SKM-1 treated with dmso at 0.1 percent for 144 hours (cell line): ENCODE results near the gene ASIC4.

Experiments used
- DNase-seq: peaks from one replicate; lab custom pipeline; 2025; ENCODE audit not compliant: unreplicated experiment; lab: John Stamatoyannopoulos, UW

ASIC4 gene

DNA sequence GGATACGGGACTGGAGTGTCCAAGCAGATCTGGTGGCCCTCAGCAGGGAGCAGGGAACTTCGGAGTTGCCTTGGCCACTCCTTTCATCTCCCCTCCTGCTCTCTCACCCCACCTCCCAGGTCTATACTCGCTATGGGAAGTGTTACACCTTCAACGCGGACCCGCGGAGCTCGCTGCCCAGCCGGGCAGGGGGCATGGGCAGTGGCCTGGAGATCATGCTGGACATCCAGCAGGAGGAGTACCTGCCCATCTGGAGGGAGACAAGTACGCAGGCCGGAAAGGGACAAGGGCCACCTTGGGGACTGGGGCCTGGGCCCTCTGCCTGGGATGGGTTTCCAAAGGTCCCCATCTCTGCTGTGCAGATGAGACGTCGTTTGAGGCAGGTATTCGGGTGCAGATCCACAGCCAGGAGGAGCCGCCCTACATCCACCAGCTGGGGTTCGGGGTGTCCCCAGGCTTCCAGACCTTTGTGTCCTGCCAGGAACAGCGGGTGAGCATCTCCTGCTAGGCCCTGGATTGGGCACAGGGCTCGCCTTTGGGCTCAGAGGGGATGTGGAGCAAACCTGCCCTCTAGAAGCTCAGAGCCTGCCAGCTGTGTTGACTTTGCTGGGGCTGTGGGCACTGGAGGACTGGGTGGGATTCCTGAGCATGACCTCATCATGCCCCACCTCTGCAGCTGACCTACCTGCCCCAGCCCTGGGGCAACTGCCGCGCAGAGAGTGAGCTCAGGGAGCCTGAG lies 17.5 kb downstream of the ASIC4 start:
- DNase-seq = no peak

DNA sequence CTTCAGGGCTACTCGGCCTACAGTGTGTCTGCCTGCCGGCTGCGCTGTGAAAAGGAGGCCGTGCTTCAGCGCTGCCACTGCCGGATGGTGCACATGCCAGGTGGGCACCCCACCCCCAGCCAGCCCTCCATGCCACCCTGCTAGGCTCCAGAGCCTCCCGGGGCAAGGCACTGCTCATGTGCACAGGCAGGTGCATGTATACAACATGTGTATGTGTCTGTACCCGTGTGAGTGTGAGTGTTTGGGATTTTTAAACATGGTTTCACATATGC lies 18.0 kb downstream of the ASIC4 start:
- DNase-seq = no peak

DNA sequence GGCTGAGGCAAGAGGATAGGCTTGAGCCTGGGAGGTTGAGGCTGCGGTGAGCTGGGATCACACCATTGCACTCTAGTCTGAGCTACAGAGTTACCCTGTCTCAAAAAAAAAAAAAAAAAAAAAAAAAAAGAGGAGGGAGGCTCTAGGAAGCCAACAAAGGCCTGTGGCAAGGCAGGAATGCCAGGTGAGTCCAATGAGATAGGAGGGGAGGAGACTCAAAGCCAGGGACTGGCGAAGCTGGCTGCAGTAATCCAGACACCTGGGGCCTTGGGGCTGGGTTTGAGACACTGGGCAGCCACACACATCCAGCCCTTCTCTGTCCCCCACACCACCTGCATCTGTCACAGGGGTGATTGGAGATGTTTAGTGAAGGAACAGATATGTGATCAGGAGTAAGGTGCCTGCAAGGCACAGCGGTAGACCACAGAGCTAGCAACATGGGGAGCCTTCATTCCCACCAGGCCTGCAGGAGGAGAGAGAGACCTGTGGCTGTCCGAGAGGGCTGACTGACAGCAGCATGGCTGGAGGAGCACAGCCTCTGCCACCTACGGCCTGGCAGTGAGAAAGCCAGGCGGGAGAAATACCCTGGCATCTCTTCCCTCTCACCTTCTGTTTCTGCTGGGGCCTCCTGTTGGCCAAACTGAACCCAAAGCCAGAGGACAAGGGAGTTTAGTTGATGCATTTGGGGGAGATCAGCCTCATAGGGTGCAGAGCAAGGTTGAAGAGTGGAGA lies 19.8 kb downstream of the ASIC4 start:
- no peak for DNase-seq

DNA sequence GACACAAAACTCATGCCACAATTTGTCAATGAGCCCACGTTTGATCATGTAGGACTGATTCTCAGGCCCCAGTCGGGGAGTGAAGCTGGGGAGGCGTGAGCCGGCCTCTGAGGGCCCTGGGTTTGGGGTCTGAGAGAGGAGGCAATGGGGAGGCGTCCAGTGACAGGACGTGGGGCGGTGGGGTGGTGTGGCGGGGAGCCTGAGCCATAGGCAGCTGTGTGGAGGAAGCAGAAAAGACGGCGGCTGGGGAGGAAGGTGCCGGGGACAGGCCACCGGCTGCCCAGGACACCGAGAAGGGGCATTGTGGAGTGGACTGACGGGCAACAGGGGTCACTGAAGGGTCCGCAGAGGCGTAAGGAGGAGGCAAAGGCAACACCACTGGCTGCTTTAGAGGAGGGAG lies 22.1 kb downstream of the ASIC4 start:
- DNase-seq = no peak

DNA sequence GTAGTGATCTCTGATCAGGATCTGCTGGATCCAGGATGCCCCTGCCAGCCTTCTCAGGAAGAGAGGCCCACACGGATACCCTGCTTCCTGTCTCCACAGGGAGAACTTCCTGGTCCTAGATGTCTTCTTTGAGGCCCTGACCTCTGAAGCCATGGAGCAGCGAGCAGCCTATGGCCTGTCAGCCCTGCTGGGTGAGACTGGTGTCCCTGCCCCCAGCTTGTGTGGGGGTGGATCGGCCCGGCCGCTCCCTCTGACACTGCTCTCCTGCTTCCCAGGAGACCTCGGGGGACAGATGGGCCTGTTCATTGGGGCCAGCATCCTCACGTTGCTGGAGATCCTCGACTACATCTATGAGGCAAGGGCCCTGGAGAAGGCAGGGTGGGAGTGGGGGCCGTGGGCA lies 22.7 kb downstream of the ASIC4 start:
- no peak for DNase-seq

DNA sequence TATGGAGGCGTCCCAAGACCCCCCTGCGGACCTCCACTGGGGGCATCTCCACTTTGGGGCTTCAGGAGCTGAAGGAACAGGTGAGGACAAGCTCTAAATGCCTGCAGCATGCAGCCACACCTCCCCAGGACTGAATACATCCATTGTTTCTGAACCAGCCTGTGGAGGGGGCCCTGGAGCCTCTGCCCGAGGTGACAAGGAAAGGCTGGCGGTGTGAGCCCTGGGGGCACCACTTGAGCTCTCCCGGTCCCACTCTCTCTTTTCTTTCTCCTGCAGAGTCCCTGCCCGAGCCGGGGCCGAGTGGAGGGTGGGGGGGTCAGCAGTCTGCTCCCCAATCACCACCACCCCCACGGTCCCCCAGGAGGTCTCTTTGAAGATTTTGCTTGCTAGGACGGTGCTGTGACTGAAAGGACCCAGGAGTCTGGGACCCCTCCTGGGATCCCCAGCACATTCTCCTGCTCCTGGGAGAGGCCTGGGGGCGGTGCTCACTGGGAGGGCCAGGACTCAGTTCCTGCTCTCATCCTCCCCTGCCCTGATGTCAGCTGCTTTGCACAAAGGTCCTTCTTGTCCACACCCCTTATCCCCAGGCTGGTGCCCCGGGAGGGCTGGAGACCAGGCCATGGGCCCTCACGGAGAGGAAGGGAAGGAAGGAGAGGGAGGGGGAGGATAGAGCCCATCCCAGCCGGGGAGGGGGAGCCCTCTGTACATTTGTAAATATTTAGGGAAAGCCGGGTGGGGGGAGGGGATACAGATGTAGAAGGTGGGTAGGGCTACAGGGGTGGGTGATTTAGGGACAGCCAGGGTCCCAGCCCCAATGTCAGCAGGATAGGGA lies 23.6 kb downstream of the ASIC4 start:
- no peak for DNase-seq

DNA sequence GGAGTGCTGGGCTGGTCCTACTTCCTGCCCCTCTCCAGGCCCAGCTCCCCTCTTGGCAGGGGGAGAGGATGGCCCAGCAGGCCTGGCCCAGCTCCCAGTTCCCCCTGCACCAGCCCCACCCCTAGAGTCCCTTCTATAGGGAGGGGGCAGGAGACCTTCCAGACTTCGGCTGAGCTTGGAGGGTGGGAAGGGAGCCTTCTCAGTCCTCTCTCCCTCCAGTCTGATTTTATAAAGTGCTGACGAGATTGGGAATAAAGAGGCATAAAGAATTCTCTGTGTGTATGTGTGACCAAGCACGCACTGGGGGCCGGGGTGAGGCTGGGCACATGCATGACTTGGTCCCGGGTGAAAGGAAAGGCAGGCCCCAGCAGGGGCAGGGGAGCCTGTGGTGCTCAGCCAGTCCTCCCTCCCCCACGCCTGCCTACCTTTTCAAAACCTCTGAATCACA lies 24.2 kb downstream of the ASIC4 start:
- DNase-seq = no peak

DNA sequence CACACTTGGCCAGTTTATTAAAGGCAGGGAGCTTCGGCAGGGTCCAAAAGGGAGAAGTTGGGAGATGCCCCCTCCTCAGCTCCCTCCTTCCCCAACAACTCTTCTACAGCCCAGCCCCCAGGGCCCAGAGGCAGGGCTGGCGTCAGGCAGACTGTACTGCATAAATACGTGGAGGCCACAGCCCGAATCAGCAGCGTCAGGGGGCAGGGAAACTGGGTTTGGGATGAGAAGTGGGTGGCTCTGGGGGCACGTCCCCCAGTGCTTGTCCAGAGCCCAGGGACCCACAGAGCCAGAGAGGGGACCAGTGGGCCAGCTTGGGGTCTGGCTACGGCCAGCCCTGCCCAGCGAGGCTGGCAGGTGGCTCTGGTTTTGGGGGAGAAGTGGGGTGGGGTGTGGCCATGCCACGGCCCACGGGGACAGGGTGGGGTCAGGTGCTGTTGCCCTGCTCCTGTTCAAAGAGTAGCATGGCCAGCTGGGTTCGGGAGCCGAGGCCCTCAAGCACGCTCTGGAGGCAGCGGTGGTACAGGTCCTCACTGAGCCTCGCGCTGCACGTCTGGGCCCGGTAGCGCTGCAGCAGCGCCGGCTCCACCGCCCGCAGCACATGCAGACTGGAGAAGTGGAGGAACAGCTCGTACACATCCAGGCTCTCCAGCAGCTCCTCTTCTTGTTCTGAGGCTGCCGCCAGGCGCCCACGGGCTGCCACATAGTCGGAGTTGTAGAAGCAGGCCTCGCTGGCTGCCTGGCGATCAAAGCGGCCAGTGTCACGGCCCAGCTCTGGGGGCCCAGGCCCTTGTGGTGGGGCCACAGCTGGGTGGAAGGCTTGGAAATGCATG lies 24.9 kb downstream of the ASIC4 start:
- no peak for DNase-seq

DNA sequence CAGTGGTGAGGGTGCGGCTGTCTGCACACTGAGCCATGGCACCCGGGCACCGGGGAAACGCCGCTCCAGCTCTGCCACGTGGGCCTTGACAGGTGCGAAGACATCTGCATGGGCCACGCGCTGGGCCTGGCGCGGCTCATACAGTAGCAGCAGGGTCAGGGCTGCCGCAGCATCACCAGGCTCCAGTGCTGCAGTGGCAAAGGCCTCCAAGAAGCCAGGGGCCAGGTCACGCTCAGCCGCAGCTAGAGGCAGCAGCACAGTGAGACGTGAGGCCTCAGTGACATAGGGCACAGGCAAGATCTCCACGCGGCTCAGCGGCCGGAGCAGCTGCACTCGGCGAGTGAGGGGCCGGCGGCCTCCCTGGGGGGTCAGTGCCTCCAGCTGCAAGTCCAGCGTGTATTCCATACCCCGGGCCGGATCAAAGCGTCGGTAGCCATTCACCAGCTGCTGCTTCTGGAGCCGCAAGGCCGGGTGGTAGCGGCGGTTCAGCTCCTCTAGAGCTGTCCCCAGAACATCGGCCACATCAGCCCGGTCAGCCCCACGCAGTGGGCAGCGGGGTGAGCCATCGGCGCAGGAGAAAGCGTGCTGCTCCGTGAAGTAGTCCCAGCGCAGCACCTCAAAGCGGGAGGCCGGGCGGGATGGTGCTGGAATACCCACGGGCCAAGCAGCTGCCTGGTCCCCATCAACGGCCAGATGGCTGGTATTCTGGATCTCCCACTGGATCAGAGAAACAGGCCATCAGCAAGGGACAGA lies 25.8 kb downstream of the ASIC4 start:
- no peak for DNase-seq

DNA sequence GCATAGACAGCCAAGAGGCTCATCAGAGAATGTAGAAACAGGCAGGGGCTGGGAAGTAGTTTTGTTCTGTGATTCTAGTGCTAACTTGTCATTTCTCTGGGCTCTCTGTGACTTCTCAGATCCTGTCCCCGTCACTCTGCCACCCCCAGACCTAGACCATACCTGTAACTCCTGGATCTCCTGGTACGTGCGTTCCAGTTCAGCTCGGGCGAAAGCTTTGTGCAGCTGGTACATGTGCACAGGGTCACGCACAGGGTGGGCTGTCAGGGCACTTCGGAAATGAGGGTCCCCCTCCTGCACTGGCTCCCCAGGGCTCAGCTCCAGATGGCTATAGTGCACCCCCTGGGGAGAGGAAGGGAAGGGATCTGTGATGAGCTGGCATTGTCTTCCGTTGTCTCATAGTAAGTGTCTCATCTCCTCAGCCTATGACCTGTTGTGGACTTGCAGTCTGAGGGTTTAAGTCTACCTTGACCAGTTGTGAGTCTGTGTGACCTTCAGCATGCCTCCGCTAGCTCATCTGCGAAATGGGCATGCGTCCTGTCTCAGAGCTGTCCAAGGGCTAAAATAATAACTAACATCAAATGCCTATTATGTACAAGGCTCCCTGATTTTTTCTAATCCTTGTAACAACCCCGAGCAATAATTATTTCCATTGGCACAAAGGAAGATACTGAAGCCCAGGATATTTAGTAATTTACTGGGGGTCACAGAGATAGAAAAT lies 26.7 kb downstream of the ASIC4 start:
- no peak for DNase-seq

DNA sequence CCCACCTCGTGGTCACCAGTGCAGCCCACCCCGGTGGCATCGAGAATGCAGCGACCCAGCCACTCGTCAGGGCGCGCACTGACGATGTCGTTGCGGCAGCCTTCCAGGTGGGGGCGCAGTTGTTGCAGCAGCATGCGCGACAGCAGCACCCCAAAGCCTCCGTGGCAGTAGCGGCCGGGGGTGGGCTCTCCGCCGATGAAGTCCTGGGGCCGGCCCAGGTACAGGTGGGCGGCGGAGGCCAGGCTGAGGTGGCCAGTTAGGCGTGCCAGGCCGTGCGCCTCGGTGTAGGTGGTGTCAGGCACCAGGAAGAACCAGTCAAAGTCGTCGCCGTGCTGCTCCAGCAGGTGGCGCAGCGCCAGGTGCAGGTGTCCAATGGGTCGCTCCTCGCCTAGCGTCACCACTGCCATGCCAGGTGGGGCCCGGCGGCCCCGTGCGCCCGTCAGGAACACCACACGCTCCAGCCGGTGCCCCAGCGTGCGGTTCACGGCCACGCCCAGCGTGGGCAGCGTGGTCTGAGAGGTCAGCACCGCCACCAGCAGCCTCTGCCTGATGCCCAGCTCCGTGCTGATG lies 27.4 kb downstream of the ASIC4 start:
- peak; percentile 36 for DNase-seq

DNA sequence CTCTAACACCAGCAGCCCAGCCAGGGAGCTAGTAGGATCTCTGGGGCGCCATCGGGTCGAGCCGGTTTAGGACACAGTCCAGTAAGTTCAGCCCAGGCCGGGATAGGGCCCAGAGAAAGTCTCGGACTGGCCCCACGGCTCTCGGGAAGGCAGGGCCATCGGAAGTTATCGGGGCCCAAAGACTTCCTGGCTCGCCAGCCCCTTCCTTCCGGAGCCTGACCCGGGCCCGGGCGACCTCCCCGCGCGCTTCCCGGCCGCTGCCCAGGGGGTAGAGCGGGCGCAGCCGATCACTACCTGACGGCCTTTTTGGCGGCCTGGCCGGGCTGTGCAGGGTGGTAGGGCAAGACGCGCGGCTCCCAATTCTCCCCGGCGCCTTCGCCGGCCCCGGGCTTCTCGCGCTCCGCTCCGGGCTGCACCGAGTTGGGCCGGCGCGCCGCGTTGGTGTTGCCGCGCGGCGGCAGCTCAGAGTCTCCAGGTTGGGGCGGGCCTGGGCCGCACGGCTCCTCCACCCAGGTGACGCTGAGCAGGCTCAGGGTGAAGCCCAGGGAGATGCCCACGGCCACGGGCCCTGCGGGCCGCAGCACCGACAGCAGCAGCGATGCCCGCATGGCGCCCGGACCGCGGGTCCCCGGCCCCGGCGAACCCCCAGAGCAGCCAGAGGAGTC lies 28.8 kb downstream of the ASIC4 start:
- no peak for DNase-seq

DNA sequence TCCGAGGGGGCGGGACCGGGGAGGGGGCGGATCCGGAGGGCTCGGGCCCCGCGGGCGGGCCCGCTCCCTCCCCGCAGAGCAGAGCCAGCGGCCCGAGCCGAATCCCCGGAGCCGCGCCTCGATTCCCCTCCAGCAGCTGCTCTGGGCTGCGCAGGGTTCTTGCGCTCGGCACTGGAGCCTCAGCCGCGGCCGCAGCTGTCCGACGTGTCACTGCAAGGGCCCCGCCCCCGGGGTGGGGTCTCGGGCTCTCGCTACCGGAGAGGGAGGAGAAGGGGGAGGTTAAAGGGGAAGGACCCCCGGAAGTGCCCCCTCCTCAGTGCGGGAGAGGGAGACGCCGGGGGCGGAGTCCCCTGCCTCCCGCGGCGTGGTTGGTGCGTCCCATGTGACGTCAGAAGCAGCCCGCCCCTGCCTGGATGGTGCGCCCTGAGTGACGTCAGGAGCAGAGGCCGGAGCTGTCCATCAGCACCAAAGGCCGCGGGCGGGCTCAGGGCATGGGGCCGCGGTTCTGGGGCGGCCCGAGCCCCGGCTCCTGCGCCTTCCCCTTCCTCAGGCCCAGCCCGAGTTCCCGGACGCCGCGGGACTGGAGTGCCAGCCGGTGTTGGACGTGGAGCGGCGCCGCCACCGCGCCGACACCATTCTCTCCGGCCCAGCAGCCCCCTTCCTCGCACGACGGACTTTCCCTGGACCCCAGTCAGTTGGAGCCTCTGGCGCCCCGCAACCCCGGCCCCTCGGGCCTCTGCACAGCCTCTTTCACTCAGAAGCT lies 29.5 kb downstream of the ASIC4 start, which contains the start of the genes CHPF and TMEM198:
Gene CHPF (minus strand): TSS at position 214 of the 763 bp plus-strand sequence. CDS start 271 bp downstream, outside the sequence.
Gene TMEM198 (plus strand): TSS at position 433 of the 763 bp plus-strand sequence. CDS start 700 bp downstream, outside the sequence.
- peak; percentile 92 for DNase-seq

DNA sequence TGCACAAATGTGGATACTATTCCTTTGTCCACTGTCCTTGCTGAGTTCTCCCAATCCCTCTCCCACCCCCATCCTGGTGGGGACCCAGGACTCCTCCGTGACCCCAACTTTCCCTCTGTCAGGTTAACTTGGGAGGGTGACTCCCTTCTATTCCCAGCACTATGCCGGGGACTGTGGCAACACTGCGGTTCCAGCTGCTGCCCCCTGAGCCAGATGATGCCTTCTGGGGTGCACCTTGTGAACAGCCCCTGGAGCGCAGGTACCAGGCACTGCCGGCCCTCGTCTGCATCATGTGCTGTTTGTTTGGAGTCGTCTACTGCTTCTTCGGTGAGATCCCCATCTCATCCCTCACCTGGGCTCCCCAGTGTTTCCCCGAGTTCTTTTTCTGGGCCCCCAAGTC lies 30.3 kb downstream of the ASIC4 start:
- DNase-seq = no peak

DNA sequence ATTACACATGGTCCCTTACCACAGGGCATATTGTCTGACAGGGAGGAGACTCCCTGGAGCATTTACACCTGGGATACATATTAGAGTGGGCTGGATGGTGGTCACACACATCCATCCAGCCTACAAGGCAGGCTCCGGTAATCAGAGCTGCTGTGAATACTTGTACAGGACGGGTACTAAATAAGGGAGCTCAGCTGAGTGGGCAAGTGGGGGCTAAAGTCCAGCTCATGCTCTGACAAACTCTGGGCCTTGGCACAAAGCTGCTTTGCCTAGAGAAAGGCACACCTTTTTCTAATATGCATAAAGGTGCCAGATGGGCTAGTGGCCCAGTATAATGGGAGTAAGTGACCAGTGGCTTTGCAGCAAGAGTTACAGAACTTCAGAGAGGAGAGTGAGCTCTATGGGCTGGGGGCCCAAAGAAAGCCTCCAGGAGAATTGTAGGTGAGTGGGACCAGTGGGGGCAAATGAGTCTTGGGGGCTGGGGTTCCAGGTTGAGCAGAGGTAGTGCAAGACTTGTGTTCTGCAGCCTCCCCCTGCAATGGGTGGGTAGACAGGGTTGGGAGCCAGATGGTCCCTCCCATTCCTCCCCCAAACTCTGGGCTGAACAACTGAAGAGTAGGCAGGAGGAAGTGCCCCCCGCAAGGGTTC lies 31.1 kb downstream of the ASIC4 start:
- no peak for DNase-seq

DNA sequence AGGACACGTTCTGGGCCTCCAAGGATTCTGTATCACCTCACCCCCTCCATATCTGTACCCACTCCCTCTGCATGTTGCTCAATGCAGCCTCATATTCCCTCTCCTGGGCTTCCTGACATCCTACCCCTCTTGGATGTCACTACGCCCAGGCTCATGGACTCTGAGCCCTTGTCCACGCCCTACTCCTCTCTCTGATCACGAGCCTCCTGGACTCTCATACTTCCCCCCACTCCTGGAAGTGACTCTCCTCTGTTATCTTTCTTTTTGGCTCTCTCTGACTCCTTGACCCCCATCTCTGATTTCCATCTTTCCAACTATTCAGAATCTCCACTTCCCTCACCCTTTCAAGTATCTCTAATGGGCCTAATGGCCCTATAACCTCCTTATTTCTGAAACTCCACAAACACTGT lies 31.7 kb downstream of the ASIC4 start:
- DNase-seq = no peak

DNA sequence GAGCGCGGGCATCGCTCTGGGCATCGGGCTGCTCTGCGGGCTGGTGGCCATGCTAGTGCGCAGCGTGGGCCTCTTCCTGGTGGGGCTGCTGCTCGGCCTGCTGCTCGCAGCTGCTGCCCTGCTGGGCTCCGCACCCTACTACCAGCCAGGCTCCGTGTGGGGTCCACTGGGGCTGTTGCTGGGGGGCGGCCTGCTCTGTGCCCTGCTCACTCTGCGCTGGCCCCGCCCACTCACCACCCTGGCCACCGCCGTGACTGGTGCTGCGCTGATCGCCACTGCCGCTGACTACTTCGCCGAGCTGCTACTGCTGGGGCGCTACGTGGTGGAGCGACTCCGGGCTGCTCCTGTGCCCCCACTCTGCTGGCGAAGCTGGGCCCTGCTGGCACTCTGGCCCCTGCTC lies 33.3 kb downstream of the ASIC4 start:
- no peak for DNase-seq
